Fibroblast of the conjunctiva (primary cell): ENCODE data around the gene TXNDC11.

ENCODE experiments used
- DNase-seq: peaks from one replicate; pipeline ENCODE4 v3.0.0-alpha.2; 2010; ENCODE audit warnings: low read depth

The TXNDC11 gene

GRCh38 chr16:11721781-11722467, 20.7 kb downstream of the TXNDC11 start:
- DNase-seq = no peak

- no peak for DNase-seq
Measured at GRCh38 chr16:11719762-11720161, 22.9 kb downstream of the TXNDC11 start.

GRCh38 chr16:11719171-11719570, 23.5 kb downstream of the TXNDC11 start:
- no peak for DNase-seq

GRCh38 chr16:11717811-11718210, 24.8 kb downstream of the TXNDC11 start:
- DNase-seq = no peak

GRCh38 chr16:11716336-11716735, 26.3 kb downstream of the TXNDC11 start:
- DNase-seq = no peak

- DNase-seq = no peak
Measured at GRCh38 chr16:11715246-11715947, 27.3 kb downstream of the TXNDC11 start.

GRCh38 chr16:11712122-11712521, 30.5 kb downstream of the TXNDC11 start:
- no peak for DNase-seq

GRCh38 chr16:11711662-11712061, 31.0 kb downstream of the TXNDC11 start:
- no peak for DNase-seq

GRCh38 chr16:11708421-11708820, 34.2 kb downstream of the TXNDC11 start:
- no peak for DNase-seq

GRCh38 chr16:11707679-11708197, 34.9 kb downstream of the TXNDC11 start:
- no peak for DNase-seq

- DNase-seq = no peak
Measured at GRCh38 chr16:11706180-11706742, 36.4 kb downstream of the TXNDC11 start.

GRCh38 chr16:11705311-11706025, 37.2 kb downstream of the TXNDC11 start:
- DNase-seq = no peak

- no peak for DNase-seq
Measured at GRCh38 chr16:11700264-11701029, 42.2 kb downstream of the TXNDC11 start.

- no peak for DNase-seq
Measured at GRCh38 chr16:11699234-11699894, 43.3 kb downstream of the TXNDC11 start.

GRCh38 chr16:11698271-11698689, 44.4 kb downstream of the TXNDC11 start:
- no peak for DNase-seq

- no peak for DNase-seq
Measured at GRCh38 chr16:11697319-11697718, 45.3 kb downstream of the TXNDC11 start.

GRCh38 chr16:11696266-11697012, 46.2 kb downstream of the TXNDC11 start:
- no peak for DNase-seq

GRCh38 chr16:11692651-11693050, 50.0 kb downstream of the TXNDC11 start:
- no peak for DNase-seq

- no peak for DNase-seq
Measured at GRCh38 chr16:11692171-11692570, 50.5 kb downstream of the TXNDC11 start.

- no peak for DNase-seq
Measured at GRCh38 chr16:11691771-11692170, 50.9 kb downstream of the TXNDC11 start.
